Measurements from ENCODE around the gene PMCH. TPM values are rescaled to one million over a fixed set of nuclear protein-coding genes. Genes with fewer than 3 reads are reported as not detected.

The PMCH gene
- total and polyA plus RNA-seq, 5 donors from 2014 or later: 1.6 to 11.0 (median 5.8) TPM

Other genes starting within 250 kb of the PMCH start
- 50.7 TPM for gene WASHC3, start 135.8 kb downstream of the PMCH start, total RNA-seq
- gene WASHC3, start 135.8 kb downstream of the PMCH start, polyA plus RNA-seq: 100 to 1,000 TPM in 3 of 4 donors, 10 to 100 TPM in 1; 94.7 to 168 (median 142) TPM
- gene NUP37, start 77.7 kb downstream of the PMCH start, total RNA-seq: 17.2 TPM
- gene NUP37, start 77.7 kb downstream of the PMCH start, polyA plus RNA-seq: 10 to 100 TPM; 37.8 to 44.7 (median 40.7) TPM
- gene PARPBP, start 77.7 kb downstream of the PMCH start, total RNA-seq: 3.9 TPM
- gene PARPBP, start 77.7 kb downstream of the PMCH start, polyA plus RNA-seq: 1 to 10 TPM; 2.6 to 5.1 (median 3.8) TPM

Measured in CD4-positive, CD25-positive, alpha-beta regulatory T cell (primary cell).